Islet of Langerhans (tissue), 1 donor: Measurements from ENCODE around the gene ANKRD65.
"Not testable (repeated sequence)": the region's sequence is repeated elsewhere in the genome, so short reads cannot be mapped to it uniquely, and the experiment has no call there.

ENCODE experiments used
- FAIRE-seq: peaks from one replicate; lab custom pipeline; 2011; peaks lifted over from hg19 to GRCh38; lab: Jason Lieb, UNC

Gene ANKRD65

DNA sequence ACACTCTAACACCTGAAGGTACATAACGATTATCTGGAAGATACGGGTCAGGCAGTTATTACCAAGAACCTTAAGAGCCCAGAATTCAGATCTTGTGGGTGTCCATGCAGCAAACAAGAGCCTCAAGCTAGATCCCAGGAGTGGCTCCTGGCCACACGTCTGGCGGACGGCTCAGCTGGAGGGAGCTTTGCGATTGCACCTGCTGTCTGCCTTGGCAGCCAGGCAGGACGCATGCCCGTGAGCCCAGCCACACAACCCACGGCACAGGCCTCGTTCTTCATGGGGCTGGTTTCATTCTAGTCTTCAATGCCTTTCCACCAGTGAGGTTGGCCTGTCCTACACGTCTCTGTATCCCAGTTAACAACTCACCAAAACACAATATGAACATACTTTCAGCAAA, 27.6 kb downstream of the ANKRD65 start:
- FAIRE-seq, result no peak

DNA sequence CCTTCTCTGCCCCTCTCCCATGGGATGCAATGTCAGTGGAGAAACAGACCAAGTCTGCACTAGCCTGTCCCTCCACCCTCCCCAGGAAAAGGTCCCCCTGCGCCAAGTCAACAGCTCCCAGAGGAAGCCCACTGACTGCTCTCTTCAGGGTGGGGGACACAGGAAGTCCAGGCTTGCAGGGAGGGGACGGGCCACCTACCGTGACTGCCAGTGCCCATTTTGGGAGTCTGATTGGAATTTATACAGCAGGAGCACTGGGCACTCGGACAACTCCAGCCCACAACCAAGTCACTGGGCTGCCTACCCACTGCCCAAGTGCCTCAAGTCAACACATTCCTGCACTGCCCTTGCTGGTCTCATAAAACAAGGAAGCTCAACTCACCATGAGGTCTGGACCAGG, 28.1 kb downstream of the ANKRD65 start:
- no peak for FAIRE-seq

DNA sequence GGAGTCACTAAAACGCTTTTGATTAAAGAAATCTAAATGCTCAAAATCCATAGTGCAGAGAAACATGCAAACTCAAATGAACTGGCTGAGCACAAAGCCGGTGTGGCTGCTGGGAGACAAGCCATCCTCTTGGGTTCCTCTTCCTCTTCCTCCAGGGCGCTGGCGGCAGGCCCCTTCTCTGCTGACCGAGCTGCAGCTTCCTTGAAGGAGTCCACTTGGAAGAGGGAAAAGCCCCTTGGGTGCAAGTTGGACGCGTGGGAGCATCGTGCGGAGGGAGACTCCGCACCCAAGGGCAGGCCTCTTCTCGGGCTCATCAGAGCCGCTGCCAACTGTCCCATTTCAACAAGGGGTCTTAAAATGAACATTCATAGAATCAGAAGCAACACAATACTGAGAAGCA, 29.9 kb downstream of the ANKRD65 start:
- no peak for FAIRE-seq

DNA sequence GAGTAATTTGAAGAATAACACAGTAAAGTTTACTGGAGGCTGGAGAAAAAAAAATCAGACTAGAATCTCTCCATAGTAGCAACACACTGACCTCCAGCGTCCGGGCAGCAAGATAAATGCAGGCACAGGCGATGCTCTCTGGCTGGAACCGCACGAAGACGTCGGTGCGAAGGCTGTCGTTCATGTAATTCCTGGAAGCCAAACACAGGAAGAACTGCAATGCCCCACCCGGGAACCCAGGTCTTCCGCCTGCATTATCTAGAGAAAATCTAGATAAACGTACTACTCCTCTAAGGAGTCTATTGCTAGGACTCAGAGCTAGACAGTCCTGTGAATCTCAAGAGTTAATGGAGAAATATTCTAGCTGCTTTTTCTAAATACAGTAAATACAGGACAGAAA, 30.4 kb downstream of the ANKRD65 start:
- no peak for FAIRE-seq

DNA sequence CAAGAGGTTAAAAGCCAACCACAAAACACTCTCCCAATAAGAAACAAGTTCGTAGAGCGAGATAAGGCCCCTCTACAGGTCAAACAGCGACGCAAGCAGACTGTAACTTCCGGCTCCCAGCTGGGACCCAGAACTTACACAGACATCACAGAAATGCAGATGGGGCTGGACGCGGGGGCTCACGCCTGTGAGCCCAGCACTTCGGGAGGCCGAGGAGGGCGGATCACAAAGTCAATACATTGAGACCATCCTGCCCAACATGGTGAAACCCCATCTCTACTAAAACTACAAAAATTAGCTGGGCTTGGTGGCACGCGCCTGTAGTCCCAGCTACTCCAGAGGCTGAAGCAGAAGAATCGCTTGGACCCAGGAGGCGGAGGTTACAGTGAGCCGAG, 33.0 kb downstream of the ANKRD65 start:
- no peak for FAIRE-seq

DNA sequence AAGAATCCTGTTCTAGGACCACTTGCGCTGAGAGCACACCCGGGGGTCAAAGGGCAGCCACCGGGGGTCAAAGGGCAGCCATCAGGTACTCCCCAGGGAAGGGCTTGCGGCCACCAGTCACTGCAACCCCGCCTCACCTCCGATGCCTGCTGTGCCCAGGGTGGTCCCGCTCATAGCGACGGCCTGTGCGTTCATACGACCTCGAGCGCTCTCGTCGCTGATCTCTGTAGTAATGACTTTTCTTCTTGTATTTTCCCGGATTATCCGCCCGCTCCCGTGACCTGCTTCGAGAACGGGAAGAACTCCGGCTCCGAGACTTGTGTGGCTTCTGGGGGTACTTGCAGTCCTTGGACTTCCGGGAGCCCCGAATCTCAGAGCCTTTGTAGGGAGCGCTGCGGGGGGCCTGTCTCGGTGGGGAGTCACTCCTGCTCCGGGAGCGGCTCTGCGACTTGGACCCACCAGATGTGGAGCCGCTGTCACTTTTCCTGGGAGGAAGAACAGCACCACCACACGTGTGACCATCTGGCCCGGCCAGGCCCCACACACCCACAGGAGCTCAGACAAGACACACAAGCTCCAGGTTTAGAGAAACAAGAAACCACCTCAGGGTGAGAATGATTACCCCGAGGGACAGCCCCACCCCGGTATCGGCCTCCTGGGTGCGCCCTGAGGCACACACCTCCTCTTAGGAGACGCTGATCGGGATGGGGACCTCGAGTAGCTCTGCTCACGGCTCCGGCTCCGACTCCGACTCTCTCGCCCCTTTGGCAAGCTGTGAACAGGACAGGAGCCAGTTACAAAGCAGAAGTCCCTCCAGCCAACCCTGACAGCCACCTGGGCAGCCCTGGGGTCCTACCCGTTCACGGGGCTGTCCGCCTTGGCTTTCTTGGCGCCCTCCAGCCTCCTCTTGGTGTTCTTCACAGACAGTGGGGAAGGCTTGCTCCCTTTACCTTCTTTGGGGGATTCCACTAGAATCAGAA, 33.7 kb downstream of the ANKRD65 start:
- no peak for FAIRE-seq

DNA sequence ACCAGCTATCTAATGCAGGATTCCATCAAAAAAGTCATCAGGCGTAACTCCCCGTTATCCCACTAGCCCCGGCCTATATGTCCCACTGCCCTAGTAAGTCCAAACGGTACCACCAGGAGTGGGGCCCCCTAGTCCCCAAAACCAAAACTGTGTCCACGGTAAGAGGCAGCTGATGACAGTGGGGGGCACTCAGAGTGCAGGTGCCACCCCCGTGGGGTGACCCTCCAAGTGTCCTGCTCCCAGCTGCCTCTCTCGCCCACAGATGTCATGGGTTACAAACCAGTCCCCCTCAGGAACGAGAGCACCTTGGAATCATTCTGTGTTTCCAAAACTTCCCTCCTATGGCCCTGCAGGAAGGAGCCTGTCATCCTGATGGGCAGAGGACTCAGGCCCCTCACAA, 35.1 kb downstream of the ANKRD65 start:
- FAIRE-seq, result no peak

DNA sequence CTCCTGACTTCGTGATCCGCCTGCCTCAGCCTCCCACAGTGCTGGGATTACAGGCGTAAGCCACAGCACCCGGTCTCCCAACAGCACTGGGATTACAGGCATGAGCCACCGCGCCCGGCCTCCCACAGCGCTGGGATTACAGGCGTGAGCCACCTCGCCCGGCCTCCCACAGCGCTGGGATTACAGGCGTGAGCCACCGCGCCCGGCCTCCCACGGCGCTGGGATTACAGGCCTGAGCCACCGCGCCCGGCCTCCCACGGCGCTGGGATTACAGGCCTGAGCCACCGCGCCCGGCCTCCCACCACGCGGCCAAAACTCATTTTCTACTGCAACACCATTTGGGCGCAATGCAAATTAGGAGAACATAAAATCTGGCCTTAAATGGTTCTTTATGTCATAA, 35.7 kb downstream of the ANKRD65 start:
- FAIRE-seq, result not testable (repeated sequence)

DNA sequence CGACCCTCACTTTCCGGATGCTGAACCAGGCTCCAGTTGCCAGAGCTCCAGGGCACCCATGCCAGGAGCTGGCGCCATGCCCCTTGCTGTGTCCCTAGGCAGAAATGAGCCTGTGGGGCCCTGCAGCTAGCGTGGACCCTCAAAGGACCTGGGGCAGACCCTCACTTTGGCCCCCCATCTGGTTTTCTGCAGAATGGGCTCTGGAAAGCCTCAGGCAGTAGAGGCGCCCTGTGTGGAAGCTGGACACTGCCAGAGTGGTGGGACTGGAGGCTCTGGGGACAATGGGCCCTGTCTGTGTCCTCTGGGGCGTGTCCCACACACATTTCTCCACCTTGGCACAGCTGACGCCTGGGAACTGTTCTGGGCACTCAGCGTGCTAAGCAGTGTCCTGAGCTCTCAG, 39.8 kb downstream of the ANKRD65 start:
- no peak for FAIRE-seq

DNA sequence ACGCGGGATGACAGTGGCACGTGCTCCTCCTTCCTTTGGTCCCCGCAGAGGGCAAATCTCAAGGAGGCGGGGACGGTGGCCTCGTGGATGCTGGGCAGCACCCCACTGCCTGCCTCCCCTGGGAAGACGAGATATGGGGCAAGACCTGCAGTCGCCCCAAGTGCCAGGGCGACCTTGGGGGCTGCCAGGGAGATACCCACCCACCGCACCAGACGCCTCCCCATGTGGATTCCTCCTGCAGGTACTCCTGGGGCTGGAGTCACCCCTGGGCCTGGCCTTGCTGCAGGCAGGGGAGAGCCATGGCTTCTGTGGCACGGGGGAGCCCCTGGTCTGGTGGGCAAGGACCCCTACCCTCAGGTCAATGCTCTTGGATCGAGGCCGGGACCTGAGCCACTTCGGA, 40.2 kb downstream of the ANKRD65 start:
- FAIRE-seq, result no peak

DNA sequence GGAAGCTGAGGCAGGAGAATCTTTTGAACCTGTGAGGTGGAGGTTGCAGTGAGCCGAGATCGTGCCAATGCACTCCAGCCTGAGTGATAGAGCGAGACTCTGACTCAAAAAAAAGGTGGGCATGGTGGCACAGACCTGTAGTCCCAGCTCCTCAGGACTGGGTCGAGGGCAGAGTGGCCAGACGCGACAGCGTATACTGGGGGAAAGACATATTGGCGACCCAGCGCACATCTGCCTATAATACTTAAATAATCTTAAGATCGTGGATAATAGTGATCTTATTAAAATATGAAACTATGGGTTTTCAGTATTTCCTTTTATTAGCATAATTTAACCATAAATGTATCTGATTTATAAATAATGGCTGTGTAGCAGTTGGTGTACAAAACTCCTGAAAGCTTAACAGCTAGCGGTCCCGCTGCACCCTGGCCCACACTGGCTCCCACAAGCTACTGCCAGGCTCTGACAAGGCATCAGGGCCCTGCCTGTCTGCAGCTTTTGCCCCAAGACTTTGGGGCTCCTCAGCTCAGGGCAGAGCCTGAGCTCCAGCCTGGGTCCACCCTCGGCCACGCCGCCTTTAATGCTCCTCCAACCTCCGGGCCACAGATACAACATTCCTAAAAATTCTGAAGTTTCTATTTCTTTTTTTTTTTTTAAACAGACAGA, 43.4 kb downstream of the ANKRD65 start:
- no peak for FAIRE-seq

DNA sequence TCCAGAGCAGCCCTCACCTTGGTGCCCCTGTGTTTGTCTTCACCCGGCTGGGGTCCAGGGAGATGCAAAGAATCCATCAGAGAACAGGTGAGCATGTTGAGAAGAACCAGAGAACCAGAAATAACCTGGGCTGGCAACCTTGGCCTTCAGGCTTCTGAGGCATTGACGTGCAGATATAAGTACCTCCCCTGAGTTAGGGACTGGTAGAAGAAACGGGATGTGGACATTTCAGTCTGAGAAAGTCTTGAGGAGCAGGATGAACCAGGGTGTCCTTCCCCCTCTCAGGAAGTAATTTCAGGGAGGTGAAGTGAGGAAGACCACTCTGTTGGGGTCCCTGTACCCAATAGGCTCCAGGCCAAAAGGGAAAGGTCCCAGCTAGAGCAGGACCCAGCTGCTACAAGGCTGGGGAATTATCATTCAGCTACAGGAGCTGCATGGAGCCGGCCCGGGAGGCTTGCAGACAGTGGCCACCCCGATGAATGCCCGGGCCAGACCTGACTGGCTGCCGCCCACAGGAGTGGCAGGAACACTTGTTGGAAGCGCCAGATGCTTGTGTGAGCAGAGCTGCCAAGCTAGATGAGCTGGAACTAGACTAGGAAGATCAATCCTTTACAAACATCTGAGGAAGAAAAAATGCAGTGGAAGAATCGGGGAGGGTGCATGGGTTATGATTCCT, 44.4 kb downstream of the ANKRD65 start:
- FAIRE-seq, result no peak

DNA sequence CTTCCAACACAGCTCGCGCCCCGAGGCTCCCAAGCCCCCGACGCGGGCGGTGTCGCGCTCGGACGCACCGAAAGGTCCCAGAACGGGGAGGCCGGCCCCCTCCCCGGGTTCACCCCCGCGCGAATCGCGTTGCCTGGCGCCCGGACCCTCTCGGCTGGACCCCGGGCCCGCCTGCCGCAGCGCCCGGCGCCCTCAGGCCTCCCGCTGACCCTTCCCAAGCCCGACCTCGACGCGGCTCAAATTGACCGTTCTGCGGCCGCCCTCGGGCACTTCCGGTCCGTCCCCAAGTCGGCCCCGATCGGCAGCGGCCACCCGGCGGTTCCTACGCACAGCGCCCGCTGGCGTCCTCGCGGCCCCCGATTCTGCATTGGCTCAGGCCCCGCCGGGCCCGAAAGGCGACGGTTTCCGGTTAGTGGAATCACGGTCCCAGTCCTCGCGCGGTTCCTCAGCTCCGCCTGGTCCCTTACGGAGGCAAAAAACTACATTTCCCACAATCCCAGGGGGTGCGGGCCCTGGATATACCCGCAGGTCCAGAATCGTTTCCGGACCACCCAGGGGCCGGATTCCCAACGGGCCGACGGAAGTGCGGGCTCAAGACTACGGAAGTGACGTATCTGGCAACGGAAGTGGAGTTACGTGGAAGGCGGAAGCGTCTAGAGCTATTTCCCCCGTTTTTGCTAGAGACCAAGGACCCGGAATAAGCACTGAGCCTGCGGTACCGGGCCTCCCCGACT, 46.0 kb downstream of the ANKRD65 start, which contains the start of gene AURKAIP1:
Gene AURKAIP1 (minus strand): TSS at position 279 of the 734 bp plus-strand sequence. CDS start 451 bp downstream, outside the sequence.
- peak; percentile 98 for FAIRE-seq

DNA sequence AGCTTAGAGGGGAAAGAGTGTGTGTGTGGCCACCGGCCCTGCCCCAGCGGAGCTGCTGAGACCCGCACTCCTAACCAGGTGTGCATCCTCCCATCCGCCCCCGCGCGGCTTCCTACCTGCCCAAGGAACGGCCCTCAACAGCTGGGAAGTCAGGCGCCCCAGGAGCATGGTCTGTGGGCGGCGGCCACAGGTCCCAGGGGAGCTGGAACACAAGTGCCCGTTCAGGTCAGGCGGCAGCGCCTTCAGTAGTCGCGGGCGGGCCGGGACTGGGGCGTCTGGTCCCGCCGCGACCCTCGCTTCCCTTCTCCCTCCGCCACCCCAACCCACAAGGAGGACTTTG, 46.5 kb downstream of the ANKRD65 start:
- no peak for FAIRE-seq

DNA sequence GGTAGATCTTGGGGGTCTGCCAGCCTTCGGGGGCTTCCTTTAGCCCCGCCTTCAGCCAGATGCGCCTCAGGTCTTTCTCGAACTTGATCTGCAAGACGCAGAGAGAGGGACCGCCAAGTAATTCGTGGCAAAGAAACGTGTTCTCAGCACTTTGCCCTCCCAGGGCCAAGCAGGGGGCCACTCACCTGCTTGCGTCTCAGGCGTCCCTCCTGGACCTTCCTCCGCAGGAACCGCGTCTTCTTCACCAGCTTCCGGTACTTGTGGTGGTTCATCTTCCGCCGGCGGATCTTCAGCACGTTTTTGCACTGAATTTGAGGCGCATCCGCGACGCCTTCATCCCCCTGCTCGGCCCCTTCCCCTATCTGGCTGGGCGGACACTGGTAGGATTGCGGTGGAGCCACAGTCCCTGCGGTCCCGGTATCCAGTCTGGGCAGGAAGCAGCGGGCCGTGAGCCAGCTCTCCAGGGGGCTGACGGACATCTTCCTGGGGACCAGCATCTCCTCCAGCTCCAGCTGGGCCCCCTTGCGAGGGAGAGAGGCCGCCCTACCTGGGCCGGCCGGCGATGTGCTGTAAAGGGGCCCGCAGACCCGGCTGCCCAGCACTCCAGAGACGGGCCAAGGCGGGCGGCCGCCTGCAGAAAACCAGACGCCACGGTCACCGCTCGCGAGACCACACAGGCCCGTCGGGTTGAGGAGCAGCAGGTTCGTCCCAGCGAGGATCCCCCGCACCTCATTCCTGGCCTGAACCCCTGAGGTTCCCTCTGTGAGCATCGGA, 47.1 kb downstream of the ANKRD65 start:
- no peak for FAIRE-seq

DNA sequence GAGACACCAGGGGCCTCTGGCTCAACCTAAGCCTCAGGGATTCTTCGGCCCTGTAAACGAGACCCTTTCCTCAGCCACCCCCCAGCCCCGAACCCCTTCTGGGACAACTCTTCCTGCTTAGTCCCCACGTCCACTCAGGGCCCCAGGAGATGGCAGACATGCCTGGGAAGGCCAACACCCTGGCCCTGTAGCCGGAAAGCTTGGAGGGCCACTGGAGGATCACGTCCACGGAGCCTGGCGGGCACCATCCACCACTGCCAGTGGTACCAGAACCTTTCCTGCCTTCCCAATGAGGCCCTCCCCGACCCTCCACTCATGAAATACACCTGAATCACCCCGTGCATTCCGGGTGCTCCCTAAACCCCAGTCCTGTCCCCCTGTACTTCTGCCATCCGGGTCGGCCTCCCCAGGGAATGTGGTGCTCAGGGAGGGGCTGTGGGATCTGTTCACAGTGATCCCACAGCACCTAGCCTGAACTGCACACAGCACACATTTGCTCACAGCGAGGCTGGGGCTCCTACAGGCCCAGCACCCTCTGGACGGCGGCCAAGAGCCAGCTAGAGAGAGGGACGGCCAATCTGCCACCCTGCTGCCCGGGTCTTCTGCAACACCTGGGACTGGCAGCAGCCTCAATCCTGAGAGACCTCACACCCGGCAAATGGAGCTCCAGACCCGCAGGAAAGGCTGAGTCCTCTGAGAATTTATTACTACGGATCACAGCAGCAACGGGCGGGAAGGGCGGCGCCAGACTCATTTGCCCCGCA, 47.8 kb downstream of the ANKRD65 start:
- no peak for FAIRE-seq

DNA sequence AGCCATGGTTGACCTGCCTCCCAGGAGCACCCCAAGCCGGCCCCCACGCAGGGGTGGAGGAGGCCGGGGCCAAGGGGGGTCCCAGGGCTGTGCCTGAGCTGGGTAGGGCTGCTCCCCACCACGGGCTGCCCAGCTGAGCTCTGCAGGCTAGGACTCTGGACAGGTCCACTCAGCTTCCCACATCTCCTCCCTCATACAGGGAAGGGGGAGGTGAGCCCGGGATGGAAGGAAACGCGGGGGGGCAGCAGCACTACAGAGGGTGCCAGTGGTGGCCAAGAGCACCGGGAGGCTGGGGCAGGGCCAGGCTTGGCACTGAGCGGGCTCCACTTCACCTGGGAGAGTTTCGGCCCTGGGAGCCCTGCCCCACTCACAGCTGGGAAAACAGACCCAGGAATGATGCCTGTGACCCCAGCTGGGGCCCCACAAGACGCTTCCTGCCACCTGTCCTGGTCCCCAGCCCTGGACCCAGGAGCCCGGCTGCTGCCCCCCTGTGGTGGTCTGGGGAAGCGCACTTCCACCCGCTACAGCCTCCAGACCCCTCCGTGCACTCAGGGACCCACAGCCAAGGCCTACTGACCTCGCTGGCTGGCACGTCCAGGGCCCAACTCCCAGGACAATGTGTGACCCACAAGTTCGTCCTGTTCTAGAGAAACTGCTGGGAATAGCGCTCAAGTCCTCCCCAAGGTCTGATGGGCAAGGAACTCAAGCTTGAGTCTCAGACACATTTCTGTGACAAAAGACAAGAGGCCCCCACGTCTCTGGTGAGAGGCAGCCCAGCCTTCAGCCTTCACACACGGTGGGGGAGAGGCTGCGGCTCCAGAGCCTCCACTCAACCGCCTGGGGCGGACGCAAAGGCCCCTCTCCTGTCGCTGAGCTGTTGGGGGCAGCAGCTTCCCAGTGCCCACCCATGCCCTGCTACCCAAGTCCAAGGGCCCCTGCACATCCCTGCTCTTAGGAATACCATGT, 49.0 kb downstream of the ANKRD65 start:
- FAIRE-seq, result no peak

DNA sequence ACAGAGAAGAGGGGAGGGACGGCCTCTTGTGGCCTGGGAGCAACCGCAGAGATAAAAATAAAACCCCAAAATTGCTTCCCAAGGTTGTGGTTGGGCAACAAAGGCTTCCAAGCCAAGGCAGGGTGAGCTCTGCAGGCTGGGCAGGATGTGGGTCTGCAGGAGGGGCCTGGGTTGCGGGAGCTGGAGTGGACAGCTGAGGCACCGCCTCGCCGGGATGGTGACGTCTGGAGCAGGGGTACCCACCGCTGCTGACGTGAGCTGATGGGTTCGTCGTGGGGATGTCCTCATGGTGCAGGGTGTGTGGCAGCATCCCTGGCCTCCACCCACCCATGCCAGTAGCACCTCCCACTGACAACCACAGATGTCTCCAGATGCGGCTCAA, 49.7 kb downstream of the ANKRD65 start:
- FAIRE-seq, result no peak

DNA sequence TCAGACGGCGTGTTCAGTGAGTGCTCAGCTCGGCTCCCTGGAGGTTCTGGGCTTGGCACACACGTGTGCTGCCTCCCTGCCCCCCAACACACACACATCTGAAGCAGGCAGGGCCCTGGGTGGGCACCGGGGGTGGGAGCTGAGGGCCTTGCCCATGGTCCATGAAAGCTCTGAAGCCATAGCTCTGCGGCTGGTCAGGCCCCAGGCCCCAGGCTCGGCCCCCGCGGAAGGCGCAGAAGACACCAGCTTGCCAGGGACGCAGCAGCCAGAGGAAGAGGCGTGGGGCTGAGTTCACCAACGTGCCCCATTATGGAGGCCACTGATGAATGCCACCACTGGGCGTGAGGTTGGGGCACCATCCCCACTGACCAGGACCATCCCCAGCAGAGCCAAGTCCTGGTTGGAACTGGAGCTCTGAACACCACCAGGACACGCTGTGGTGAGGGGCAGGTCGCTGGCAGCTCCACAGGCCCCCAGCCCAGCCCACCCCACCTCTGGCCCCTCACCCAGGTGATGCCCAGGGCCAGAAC, 50.2 kb downstream of the ANKRD65 start:
- FAIRE-seq, result no peak
